Measurements from ENCODE around the gene RAPSN.

Gene RAPSN

DNA sequence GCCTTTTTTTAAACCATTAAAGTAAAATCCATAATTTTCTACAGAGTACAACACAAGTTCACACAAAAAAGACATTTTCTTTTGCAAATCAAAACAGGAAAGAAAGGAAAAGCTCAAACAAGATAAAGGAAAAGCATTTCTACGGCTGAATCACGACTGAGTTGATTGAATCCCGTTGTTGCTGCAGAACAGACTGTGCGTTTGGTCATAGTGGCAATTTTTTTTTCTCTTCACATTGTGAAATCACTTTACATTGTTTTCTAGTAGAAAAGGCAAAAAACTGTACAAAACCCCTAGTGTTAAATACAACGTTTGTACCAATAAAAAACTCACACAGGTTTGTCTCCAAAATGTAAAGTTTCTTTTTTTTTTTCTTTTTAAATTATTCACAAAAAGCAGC lies 17.3 kb upstream of the RAPSN start:
- DNase-seq (ENCODE audit: low spot score): no peak

DNA sequence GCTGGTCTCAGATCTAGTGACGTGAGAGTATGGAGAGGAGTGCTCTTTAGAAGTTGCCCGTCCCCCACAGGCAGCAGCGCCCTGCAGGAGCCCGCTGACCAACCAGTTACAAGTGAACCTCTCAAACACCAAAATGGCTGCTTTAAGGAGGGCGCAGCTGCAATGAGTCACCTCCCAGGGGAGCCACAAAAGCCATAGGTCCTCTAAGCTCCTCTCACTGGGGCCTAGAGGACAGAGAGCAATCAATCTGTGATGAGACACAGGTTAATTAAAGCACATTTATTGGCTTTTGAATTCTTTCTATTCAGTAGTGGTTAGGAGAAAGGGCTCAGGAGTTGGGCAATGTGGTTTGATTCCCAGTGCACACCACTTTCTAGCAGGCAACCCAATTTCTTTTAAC lies 15.5 kb upstream of the RAPSN start:
- no peak for DNase-seq (ENCODE audit: low spot score)

DNA sequence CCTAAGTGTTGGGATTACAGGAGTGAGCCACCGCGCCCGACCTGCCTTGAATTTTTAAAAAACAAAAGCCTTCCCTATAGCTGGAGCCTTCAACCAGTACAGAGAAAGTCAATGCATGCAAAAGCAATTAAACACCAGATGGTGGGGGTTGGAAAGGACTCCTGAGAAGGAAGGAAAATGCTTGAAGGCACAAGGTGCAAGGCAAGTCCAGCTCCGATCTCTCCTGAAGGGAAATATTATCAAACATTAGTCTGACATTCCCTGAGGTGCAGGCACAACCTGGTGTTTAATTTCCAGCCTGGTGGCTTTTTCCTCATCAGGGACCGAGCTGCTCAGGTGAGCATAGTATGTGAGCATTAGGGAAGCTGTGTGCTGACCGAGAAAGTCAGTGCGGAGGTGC lies 12.9 kb upstream of the RAPSN start:
- no peak for DNase-seq (ENCODE audit: low spot score)

DNA sequence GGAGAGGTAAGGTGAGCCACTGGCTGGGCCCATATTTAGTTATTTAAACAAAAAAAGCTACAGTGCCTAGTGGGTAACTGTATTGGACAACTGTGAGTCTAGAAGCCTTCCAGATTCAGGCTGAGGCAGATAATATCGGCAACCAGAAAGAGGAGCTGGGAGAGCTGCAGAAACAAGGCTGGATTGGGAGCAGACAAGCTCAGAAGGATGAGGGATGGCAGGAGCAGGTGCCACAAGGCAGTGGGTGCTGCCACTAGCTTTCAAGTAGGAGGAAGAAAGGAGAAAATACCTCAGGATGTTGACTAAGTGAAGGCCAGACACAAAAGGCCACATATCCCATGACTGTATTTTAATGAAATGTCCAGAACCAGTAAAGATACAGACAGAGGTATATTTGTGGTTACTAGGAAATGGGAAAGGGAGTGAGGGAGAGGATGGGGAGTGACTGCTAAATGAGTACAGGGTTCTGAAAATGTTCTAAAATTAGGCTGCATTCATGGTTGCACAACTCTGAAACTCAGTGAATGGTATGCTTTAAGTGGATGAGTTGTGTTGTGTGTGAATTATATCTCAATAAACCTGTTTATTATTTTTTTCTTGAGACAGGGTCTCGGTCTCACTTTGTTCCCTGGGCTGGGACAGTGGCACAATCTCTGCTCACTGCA lies 11.8 kb upstream of the RAPSN start:
- DNase-seq (ENCODE audit: low spot score): no peak

DNA sequence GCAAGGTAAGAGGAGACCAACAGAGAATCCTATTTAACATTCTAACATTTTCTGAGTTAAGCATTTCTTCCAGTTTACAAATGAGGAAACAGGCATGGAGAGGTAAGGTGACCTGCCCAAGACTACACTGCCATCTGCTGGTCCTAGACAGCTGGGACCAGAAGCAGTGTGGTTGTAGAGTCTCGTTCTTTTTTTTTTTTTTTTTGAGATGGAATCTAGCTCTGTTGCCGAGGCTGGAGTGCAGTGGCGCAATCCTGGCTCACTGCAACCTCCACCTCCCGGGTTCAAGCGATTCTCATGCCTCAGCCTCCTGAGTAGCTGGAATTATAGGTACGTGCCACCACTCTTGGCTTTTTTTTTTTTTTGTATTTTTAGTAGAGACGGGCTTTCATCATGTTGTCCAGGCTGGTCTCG lies 5.3 kb upstream of the RAPSN start:
- DNase-seq (ENCODE audit: low spot score): peak; percentile 88

DNA sequence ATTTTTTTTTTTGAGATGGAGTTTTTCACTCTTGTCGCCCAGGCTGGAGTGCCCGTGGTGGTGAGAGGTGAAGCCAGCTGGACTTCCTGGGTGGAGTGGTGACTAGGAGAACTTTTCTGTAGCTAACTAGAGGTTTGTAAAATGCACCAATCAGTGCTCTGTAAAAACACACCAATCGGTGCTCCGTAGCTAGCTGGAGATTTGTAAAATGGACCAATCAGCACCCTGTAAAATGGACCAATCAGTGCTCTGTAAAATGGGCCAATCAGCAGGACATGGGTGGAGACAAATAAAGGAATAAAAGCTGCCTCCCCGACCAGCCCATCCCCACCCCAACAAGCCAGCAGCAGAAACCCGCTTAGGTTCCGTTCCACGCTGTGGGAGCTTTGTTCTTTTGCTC lies 4.4 kb upstream of the RAPSN start:
- DNase-seq (ENCODE audit: low spot score): no peak

DNA sequence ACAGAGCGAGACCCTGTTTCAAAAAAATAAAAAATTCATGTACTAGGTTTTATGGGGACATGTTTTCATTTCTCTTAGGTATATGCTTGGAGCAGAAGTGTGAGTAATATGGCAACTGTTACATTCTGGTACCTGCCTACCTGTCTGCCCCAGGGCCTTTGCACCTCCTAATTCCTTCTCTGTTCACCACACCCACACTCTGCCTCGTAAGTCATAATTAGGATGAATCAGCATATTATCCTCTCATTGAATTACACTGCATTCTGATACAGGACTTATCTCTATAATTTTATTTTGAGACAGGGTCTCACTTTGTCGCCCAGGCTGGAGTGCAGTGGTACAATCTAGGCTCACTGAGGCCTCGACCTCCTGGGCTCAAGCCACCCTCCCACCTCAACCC lies 3.1 kb upstream of the RAPSN start:
- DNase-seq (ENCODE audit: low spot score): no peak

DNA sequence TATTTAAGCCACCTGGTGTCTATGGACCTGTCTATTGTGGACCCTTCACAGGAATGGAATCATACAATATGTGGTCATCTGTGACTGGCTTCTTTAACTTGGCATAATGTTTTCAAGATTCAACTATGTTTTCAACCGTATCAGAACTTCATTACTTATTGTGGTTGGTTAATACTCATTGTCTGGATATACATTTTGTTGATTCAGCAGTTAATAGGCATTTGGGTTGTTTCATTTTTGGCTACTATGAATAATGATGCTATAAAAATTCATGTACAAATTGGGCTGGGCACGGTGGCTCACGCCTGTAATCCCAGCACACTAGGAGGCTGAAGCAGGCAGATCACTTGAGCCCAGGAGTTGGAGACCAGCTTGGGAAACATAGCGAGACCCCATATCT lies 2.5 kb upstream of the RAPSN start:
- DNase-seq (ENCODE audit: low spot score): no peak

DNA sequence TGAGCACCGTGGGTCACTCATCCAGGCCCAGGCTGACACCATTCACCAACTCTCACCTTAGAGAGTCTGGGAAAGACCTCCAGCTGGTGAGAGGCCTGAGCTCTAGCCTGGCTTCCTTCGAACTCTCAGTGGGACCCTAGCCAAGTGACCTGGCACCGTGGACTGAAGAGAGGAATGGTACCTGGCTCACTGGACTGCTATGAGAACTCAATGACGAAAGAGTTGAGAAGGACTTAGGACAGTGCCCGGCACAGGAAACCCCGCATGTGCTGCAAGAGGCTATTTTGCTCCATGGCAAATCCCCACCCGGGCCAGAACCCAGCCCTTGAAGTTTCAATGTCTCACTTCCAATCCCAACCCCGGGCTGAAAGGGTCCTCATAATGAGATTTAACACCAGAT lies 605 bp upstream of the RAPSN start:
- DNase-seq (ENCODE audit: low spot score): no peak

DNA sequence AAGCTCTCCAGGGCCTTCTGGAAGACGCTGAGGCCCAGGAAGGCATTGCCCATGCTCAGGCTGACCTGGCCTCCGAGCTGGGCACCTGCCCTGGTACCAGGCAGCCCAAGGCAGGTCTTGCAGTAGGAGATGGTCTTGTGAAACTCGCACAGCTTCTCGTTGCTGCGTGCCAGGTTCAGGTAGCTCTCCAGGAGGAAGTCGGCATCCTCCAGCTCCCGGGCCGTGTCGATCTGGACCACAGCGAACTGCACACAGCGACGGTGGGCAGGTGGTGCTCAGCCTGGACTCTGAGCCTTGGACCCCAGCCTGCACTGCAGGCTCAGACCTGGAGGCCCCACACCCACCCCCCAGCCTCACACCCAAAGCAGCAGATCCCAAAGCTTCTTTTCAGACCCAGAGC lies 1.0 kb downstream of the RAPSN start:
- no peak for DNase-seq (ENCODE audit: low spot score)

DNA sequence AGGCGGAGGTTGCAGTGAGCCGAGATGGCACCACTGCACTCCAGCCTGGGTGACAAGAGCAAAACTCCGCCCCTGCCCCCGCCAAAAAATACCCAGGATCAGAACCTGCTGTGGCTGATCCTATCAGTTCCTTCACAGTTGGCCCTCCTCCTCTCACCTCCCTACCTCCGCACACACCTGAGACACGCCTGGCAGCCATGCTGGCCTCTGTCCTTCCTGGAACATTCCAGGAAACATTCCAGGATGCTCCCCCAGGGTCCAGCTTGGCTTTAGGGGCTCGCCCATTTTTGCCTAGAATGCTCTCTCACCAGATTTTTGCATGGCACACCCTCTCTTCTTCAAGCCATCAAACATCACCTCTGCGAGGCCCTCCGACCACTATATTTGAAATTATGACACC lies 2.1 kb downstream of the RAPSN start:
- DNase-seq (ENCODE audit: low spot score): no peak

DNA sequence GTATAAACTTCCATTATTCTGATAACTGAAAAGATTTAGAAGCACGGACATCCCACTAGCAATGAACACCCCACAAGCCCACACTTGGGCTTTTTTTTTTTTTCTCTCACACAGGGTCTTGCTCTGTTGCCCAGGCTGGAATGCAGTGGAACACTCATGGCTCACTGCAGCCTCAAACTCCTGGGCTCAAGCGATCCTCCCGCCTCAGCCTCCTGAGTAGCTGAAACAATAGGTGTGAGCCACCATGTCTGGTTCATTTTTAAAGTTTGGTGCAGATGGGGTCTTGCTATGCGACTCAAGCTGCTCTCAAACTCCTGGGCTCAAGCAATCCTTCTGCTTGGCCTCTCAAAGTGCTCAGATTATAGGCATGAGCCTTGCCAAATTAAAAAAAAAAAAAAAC lies 3.1 kb downstream of the RAPSN start:
- DNase-seq (ENCODE audit: low spot score): no peak

DNA sequence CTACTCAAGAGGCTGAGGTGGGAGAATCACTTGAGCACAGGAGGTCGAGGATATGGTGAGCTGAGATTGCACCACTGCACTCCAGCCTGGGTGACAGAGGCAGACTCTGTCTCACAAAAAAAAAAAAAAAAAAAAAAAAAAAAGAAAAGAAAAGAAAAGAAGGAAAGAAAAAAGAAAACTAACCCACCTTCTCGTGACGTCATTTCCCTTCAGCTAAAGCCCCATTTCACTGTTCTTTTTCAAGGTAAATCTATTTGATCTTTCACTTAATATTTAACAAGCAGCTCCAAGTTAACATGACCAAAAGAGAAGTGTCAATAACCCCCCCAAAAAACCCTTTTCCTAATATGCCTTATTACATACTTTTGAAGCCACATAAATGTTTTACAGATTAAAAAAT lies 5.1 kb downstream of the RAPSN start:
- DNase-seq (ENCODE audit: low spot score): no peak

DNA sequence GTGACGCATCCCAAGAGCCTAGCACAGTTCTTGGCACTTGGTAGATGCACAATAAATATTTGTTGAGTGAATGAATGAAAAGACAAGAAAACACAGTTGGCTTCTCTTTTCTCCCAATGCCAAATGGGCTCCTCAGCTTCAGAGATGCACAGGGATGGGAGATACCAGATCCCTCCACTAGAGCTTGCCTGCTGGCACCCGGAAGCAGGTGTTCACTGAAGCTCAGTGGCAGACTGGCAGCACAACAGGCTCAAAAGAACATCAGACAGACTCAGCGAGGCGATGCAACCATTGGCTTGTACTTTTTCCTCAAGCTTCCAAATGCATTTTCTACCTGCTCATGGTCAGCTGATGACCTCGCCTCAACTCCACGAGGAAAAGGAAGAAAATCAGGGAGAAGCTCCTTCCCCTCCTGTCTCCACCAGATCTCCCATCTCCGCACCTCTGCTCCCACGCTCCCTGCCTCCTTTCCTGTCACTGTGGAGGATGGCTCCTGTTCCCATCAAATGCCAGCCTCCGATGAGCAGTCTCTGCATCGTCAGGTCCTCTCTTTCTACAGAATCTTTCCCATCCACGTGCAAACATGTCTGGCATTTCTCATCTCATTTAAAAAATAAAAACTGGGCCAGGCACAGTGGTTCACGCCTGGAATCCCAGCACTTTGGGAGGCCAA lies 5.8 kb downstream of the RAPSN start:
- no peak for DNase-seq (ENCODE audit: low spot score)

DNA sequence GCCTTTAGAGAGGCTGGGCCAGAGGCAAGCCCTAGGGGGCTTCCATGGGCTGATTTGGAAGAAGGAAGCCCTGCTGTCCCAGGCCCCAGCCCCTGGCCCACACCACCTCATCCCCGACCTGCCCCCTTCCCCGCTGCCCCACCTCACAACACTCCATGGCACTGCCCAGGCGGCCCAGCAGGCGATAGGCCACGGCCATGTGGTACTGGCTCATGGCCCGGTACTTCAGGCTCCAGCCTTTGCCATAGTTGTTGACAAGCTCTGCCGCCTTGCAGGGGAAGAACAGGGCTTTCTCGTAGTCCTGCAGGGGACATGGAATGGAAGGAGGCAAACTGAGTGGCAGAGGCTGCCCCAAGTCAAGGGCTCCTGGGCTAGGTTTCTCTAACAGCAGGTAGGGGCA lies 6.4 kb downstream of the RAPSN start:
- no peak for DNase-seq (ENCODE audit: low spot score)

DNA sequence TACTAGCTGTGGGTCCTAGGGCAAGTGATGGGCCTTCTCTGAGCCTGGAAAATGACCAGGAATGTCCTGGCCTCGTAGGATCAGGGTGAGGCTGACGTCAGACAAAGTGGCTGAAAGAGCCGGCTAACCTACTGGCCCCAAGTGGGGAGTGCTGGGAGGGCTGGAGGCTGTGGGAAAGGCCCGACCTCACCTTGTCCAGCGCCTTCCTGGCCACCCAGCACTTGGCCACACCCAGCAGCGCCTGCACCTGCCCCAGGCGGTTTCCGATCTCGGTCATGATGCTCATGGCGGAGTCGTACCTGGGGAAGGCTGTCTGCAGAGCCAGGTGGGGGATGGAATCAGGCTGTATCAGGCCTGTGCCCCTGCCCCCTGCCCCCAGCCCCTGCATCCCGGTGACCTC lies 7.5 kb downstream of the RAPSN start:
- no peak for DNase-seq (ENCODE audit: low spot score)

DNA sequence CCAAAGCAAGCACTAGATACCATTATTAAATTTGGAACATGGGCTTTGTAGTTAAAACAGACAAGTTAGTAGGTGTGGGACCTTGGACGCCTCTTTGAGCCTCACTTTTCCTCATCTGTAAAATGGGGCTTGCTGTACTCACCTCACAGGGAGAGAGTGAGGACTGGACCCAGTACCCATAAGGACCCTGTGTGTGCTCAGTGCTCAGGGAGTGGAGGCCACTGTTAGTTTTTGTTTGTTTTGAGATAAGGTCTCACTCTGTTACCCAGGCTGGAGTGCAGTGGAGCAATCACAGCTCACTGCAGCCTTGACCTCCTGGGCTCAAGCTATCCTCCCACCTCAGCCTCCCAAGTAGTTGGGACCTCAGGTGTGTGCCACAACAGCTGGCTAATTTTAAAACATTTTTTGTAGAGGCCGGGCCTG lies 8.9 kb downstream of the RAPSN start:
- DNase-seq (ENCODE audit: low spot score): no peak

DNA sequence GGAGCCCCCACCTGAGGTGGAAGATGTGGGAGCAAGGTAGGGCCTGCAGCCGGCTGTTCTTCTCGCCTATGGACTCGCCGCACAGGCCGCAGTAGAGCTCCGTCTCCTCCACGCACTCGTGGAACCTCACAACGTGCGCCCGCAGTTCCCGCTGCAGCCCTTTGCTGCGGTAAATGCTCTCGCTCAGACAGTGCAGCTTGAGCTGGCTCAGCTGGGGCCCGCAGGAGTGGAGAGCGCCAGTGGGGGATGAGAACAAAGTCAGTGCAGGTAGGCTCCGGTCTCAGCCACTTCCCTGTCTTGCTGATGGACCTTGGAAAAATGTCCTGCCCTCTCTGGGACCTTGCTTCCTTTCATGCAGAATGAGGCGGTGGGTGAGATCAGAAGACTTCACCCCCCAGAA lies 10.2 kb downstream of the RAPSN start:
- DNase-seq (ENCODE audit: low spot score): no peak

DNA sequence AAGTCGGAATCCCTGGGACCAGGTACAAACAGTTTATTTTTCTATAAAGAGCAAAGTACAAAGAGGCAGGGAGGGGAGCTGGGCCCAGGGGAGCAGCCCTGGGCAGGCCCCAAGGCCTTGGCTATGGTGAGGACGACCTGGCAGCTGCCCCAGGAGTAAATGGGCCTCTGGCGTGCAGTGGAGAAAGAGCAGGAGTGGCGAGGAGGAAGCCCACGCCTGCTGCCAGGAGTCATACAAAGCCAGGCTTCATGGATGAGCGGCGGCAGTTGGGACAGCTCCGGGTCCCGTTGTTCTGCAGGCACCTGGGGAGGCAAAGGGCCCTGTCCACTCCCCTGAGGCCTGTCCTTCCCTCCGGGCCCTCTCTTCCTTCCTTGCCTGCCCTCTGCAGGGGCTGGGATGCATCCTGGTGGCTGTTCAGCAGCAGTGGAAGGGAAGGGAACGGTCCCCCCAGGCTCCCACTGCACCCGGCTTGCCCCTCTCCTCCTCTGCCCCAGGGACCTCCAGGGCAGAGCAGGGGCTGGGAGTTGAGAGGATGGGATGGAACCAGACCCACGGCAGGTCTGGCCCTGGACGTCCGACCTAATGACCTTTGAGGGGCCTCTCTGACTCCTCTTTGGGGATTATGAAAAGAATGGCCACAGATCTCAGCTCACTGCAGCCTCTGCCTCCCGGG lies 11.1 kb downstream of the RAPSN start:
- DNase-seq (ENCODE audit: low spot score): no peak

DNA sequence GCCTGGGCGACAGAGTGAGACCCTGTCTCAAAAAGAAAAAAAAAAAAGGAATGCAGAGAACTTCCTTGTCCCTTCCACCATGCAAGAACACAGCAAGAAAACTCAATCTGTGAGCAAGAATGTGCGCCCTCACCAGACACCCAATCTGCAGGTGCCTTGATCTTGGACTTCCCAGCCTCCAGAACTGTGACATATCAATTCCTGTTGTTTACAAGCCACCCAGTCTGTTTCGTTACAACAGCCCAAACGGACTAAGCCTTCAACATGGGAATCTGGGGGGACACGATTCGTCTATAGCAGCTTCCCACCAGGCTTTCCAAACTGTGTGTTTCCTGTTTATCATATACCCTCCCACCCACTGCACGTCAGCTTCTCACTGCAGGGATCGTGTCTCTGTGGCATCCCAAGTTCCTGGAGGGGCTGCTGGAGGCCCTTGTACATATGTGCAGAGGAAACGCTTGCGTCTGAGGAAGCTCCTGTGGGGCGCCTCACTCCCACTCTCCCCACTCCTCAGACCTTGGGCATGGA lies 11.7 kb downstream of the RAPSN start:
- DNase-seq (ENCODE audit: low spot score): no peak

DNA sequence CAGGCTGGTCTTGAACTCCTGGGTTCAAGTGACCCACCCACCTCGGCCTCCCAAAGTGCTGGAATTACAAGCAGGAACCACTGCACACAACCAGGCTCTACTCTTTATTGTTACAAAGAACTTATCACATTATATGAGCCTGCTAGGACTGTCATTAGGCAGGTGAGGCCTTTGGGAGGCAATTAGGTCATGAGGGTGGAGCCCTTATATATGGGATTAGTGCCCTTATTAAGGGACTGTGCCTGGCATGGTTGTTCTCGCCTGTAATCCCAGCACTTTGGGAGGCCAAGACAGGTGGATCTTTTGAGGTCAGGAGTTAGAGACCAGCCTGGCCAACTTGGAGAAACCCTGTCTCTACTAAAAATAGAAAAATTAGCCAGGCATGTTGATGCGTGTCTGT lies 12.2 kb downstream of the RAPSN start:
- no peak for DNase-seq (ENCODE audit: low spot score)

DNA sequence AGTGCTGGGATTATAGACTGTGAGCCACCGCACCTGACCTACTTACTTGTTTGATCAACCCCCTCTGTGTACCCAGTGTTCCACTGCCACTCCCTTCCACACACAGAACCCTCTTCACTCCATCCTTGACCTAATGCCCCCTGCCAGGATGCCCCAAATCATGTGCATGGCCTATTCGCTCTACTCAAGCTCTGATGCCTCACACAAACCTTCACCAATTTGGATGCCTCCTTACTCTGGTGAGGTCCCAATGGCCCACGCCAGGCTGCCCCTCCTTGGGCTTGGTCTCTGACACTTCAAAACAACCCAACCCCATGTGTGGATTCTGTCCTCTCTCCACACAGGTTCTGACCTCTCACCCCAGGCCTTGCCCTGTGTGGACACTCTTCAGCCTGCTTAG lies 13.2 kb downstream of the RAPSN start:
- no peak for DNase-seq (ENCODE audit: low spot score)

DNA sequence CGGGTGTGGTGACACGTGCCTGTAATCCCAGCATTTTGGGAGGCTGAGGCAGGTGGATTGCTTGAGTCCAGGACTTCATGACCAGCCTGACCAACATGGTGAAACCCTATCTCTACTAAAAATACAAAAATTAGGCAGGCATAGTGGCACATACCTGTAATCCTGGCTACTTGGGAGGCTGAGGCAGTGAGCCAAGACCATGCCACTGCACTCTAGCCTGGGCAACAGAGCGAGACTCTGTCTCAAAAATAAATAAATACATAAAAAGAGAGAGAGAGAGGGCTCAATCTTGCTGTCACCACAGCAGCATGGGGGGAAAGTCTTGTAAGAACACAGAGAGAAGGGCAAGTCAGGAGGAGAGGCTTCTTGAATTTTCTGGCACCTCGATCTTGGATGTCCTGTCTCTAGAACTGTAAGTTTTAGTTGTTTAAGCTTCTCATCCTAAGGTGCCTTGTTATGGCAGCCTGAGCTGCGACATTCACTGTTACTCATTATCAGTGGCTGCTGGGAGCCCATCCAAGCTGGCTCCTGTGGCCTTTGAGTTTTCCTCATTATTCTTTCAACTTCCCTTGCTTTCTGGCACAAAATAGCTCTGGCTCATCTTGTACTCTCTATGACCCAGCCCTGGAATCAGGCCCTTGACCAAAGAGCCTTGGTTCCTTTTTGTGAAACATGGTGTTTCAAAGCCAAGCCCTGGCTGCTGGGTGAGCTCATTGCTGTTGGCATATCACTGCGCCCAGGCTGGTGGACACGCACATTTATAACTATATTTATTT lies 14.7 kb downstream of the RAPSN start:
- peak; percentile 70 for DNase-seq (ENCODE audit: low spot score)

All from GM03348 (cell line).